Body of pancreas (tissue), 4 donors: ENCODE results near the gene TEPSIN.

ENCODE experiments used
- POLR2A ChIP-seq, 3 donors: fragments of 450-650 bp; IDR thresholded peaks; one replicate each; pipeline ENCODE4 v1.6.1; 2016; ENCODE audit warnings: antibody characterized with exemption in 3 of 3, mild to moderate bottlenecking in 2 of 3
- TF ChIP-seq, protein P1 (sequence below), 7 experiments: fragments of 450-650 bp in 4 of 7; fragments of 200-600 bp in 3 of 7; sonication (generic) in 3 of 7; IDR thresholded peaks; one replicate each; pipeline ENCODE4 v1.5.1; 2016 to 2019; ENCODE audit warnings: antibody characterized with exemption in 7 of 7

DNA sequence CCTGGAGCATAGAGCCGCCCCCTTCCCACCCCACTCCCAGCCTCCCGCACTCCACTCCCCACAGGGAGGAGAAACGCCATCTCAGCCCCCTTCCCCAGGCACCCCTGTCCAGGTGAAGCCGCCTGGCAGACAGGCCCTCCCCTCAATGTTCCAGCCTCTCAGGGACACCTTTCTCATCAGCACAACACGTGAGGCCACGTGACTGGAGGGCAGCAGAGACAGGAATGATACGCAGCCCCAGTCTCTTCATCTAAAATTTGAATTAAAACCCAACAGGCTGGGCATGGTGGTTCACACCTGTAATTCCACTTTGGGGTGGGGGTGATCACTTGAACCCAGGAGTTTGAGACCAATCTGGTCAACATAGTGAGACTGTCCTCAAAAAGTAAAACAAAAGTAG is 52.7 kb downstream of the TEPSIN start:
- TF ChIP-seq, protein P1, sequence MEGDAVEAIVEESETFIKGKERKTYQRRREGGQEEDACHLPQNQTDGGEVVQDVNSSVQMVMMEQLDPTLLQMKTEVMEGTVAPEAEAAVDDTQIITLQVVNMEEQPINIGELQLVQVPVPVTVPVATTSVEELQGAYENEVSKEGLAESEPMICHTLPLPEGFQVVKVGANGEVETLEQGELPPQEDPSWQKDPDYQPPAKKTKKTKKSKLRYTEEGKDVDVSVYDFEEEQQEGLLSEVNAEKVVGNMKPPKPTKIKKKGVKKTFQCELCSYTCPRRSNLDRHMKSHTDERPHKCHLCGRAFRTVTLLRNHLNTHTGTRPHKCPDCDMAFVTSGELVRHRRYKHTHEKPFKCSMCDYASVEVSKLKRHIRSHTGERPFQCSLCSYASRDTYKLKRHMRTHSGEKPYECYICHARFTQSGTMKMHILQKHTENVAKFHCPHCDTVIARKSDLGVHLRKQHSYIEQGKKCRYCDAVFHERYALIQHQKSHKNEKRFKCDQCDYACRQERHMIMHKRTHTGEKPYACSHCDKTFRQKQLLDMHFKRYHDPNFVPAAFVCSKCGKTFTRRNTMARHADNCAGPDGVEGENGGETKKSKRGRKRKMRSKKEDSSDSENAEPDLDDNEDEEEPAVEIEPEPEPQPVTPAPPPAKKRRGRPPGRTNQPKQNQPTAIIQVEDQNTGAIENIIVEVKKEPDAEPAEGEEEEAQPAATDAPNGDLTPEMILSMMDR (IDR thresholded peaks at IDR 0.05), result no peak
- no peak for TF ChIP-seq POLR2A (IDR thresholded peaks at IDR 0.05)
